HG02588 (cell line): Measurements from ENCODE around the gene DIAPH2.

ENCODE experiments used
- ATAC-seq: cut with Tn5 transposase; IDR thresholded peaks from one replicate; pipeline ENCODE4 v1.9.1; 2021; ENCODE audit warnings: mild to moderate bottlenecking, moderate library complexity; ENCODE audit not compliant: unreplicated experiment

Gene DIAPH2

GRCh38 chrX:97158269-97158668, 473.6 kb downstream of the DIAPH2 start:
- ATAC-seq: no peak

- ATAC-seq: no peak
Observed at GRCh38 chrX:97159916-97160800, 475.5 kb downstream of the DIAPH2 start.

- no peak for ATAC-seq
Observed at GRCh38 chrX:97167333-97167732, 482.7 kb downstream of the DIAPH2 start.

- no peak for ATAC-seq
Observed at GRCh38 chrX:97168646-97169045, 484.0 kb downstream of the DIAPH2 start.

GRCh38 chrX:97175147-97175546, 490.5 kb downstream of the DIAPH2 start:
- ATAC-seq: no peak

- ATAC-seq: no peak
Observed at GRCh38 chrX:97189668-97190067, 505.0 kb downstream of the DIAPH2 start.

GRCh38 chrX:97199501-97199900, 514.9 kb downstream of the DIAPH2 start:
- no peak for ATAC-seq

GRCh38 chrX:97200454-97200853, 515.8 kb downstream of the DIAPH2 start:
- ATAC-seq: no peak

- no peak for ATAC-seq
Observed at GRCh38 chrX:97210501-97210900, 525.9 kb downstream of the DIAPH2 start.

- ATAC-seq: no peak
Observed at GRCh38 chrX:97211070-97211469, 526.4 kb downstream of the DIAPH2 start.

- ATAC-seq: no peak
Observed at GRCh38 chrX:97215186-97215585, 530.5 kb downstream of the DIAPH2 start.

GRCh38 chrX:97224148-97224547, 539.5 kb downstream of the DIAPH2 start:
- ATAC-seq: no peak

- no peak for ATAC-seq
Observed at GRCh38 chrX:97229318-97229717, 544.7 kb downstream of the DIAPH2 start.

- ATAC-seq: no peak
Observed at GRCh38 chrX:97230948-97231347, 546.3 kb downstream of the DIAPH2 start.

- peak; percentile 100 for ATAC-seq
Observed at GRCh38 chrX:97234471-97235081, 549.9 kb downstream of the DIAPH2 start.

GRCh38 chrX:97238632-97239031, 554.0 kb downstream of the DIAPH2 start:
- no peak for ATAC-seq

GRCh38 chrX:97252111-97252510, 567.5 kb downstream of the DIAPH2 start:
- ATAC-seq: no peak

- no peak for ATAC-seq
Observed at GRCh38 chrX:97260679-97261078, 576.0 kb downstream of the DIAPH2 start.

- no peak for ATAC-seq
Observed at GRCh38 chrX:97266406-97267121, 581.9 kb downstream of the DIAPH2 start.

- no peak for ATAC-seq
Observed at GRCh38 chrX:97267396-97268181, 582.9 kb downstream of the DIAPH2 start.

- ATAC-seq: no peak
Observed at GRCh38 chrX:97268182-97268680, 583.6 kb downstream of the DIAPH2 start.
